Liver (tissue), 9 donors: ENCODE measurements around the gene FAM53C. TPM values are rescaled to one million over a fixed set of nuclear protein-coding genes. Genes with fewer than 3 reads are reported as not detected.
A peak's percentile ranks its signal among the peaks of the same experiment; 100 is the strongest.

Source experiments
- DNase-seq: peaks from one replicate; pipeline ENCODE4 v3.0.0-alpha.2; 2017; ENCODE audit warnings: low spot score
- H3K27ac ChIP-seq, 2 donors: one replicate each; pipeline ENCODE4 v1.7.0; 2013; ENCODE audit warnings: inconsistent platforms in 2 of 2, low read length in 2 of 2, control low read depth in 1 of 2, low read depth in 1 of 2, mild to moderate bottlenecking in 1 of 2
- H3K27me3 ChIP-seq, 4 donors: one replicate each; pipeline versions ENCODE4 v1.6.1 to v1.7.0; 2013; ENCODE audit warnings: low read length in 3 of 4, inconsistent platforms in 1 of 4, mild to moderate bottlenecking in 1 of 4, moderate library complexity in 1 of 4; ENCODE audit not compliant: control insufficient read depth in 4 of 4, insufficient read depth in 4 of 4
- H3K36me3 ChIP-seq, 4 donors: one replicate each; pipeline versions ENCODE4 v1.6.1 to v1.7.0; 2013; ENCODE audit warnings: low read length in 3 of 4, mild to moderate bottlenecking in 3 of 4, low read depth in 1 of 4, moderate library complexity in 1 of 4; ENCODE audit not compliant: control insufficient read depth in 4 of 4, insufficient read depth in 3 of 4
- H3K4me1 ChIP-seq, 4 donors: one replicate each; pipeline versions ENCODE4 v1.6.1 to v1.7.0; 2013; ENCODE audit warnings: low read length in 3 of 4, mild to moderate bottlenecking in 3 of 4, moderate library complexity in 1 of 4; ENCODE audit not compliant: control insufficient read depth in 4 of 4, insufficient read depth in 4 of 4
- H3K4me3 ChIP-seq, 3 donors: one replicate each; pipeline versions ENCODE4 v1.6.1 to v1.7.0; 2013; ENCODE audit warnings: low read length in 3 of 3, control low read depth in 1 of 3, low read depth in 1 of 3, mild to moderate bottlenecking in 1 of 3
- H3K9ac ChIP-seq, 2 donors: one replicate each; pipeline ENCODE4 v1.7.0; 2013; ENCODE audit warnings: low read length in 2 of 2, mild to moderate bottlenecking in 2 of 2, moderate library complexity in 2 of 2, control low read depth in 1 of 2, low read depth in 1 of 2
- H3K9me3 ChIP-seq, 4 donors: one replicate each; pipeline versions ENCODE4 v1.6.1 to v1.7.0; 2013; ENCODE audit warnings: low read length in 3 of 4; ENCODE audit not compliant: control insufficient read depth in 4 of 4
- ATF3 ChIP-seq: IDR thresholded peaks from 2 replicates; pipeline ENCODE4 v1.6.1; 2016; ENCODE audit warnings: antibody characterized with exemption
- CTCF ChIP-seq: fragments of 150-350 bp; IDR thresholded peaks from 2 replicates; pipeline ENCODE4 v1.5.1; 2017; ENCODE audit warnings: improper control_type of control experiment, low read depth, low read length; ENCODE audit not compliant: missing input control
- EGR1 ChIP-seq, 2 donors: IDR thresholded peaks; 2 replicates each; pipeline ENCODE4 v1.6.1; 2016 to 2018; ENCODE audit warnings: antibody characterized with exemption in 2 of 2, low read depth in 2 of 2
- FOXA1 ChIP-seq: IDR thresholded peaks from 2 replicates; pipeline ENCODE4 v1.6.1; 2016; ENCODE audit warnings: antibody characterized with exemption
- FOXA2 ChIP-seq: IDR thresholded peaks from 2 replicates; pipeline ENCODE4 v1.6.1; 2016; ENCODE audit warnings: antibody characterized with exemption
- GABPA ChIP-seq, 2 donors: IDR thresholded peaks in 1 of 2; conservative IDR thresholded peaks in 1 of 2; 2 replicates each; pipeline ENCODE4 v1.6.1; 2016; ENCODE audit warnings: antibody characterized with exemption in 2 of 2, mild to moderate bottlenecking in 1 of 2, moderate library complexity in 1 of 2
- HNF4A ChIP-seq, 2 donors: conservative IDR thresholded peaks; 2 replicates each; pipeline ENCODE4 v1.6.1; 2016; ENCODE audit warnings: antibody characterized with exemption in 2 of 2, mild to moderate bottlenecking in 2 of 2
- HNF4G ChIP-seq: IDR thresholded peaks from 2 replicates; pipeline ENCODE4 v1.6.1; 2016; ENCODE audit warnings: antibody characterized with exemption
- JUND ChIP-seq, 2 donors: IDR thresholded peaks; 2 replicates each; pipeline ENCODE4 v1.6.1; 2016; ENCODE audit warnings: antibody characterized with exemption in 2 of 2
- MAX ChIP-seq: IDR thresholded peaks from 2 replicates; pipeline ENCODE4 v1.6.1; 2016; ENCODE audit warnings: antibody characterized with exemption
- NR2F2 ChIP-seq: IDR thresholded peaks from 2 replicates; pipeline ENCODE4 v1.6.1; 2016; ENCODE audit warnings: antibody characterized with exemption
- RAD21 ChIP-seq, 2 donors: IDR thresholded peaks; 2 replicates each; pipeline ENCODE4 v1.6.1; 2016; ENCODE audit warnings: antibody characterized with exemption in 2 of 2, mild to moderate bottlenecking in 2 of 2
- REST ChIP-seq: IDR thresholded peaks from 2 replicates; pipeline ENCODE4 v1.6.1; 2016; ENCODE audit warnings: antibody characterized with exemption, mild to moderate bottlenecking
- RXRA ChIP-seq, 2 donors: IDR thresholded peaks; 2 replicates each; pipeline ENCODE4 v1.6.1; 2017 to 2018; ENCODE audit warnings: antibody characterized with exemption in 2 of 2, mild to moderate bottlenecking in 1 of 2
- SP1 ChIP-seq: IDR thresholded peaks from 2 replicates; pipeline ENCODE4 v1.6.1; 2018; ENCODE audit warnings: antibody characterized with exemption, mild to moderate bottlenecking
- TAF1 ChIP-seq: conservative IDR thresholded peaks from 2 replicates; pipeline ENCODE4 v1.6.1; 2016; ENCODE audit warnings: antibody characterized with exemption, mild to moderate bottlenecking
- YY1 ChIP-seq: IDR thresholded peaks from 2 replicates; pipeline ENCODE4 v1.6.1; 2016; ENCODE audit warnings: antibody characterized with exemption, mild to moderate bottlenecking
- WGBS: extraction: QIAGEN DNeasy Blood & Tissue Kit; methylation state at CpG from one replicate; pipeline ENCODE4 v1.1.7; 2013; 5-methylcytosine and 5-hydroxymethylcytosine counted together
- polyA plus RNA-seq, 2 donors: library from polyadenylated mRNA; stranded (reverse) in 1 of 2; unstranded in 1 of 2; fragments of 200-250 nt in 1 of 2; fragments of >200 nt in 1 of 2; fragmentation: Nextera tagmentation in 1 of 2; extraction: Ambion mirVana in 1 of 2; gene quantifications; one replicate each; pipeline versions ENCODE4 v1.2.1 to v1.2.3, GENCODE V29; 2013 to 2015
- total RNA-seq, 2 donors: library from RNA; depleted of rRNA; stranded (reverse); fragments of >200 nt; gene quantifications; one replicate each; pipeline ENCODE4 v1.2.3, GENCODE V29; 2014
- TF ChIP-seq, protein P1 (sequence below): IDR thresholded peaks from 2 replicates; pipeline ENCODE4 v1.6.1; 2016; ENCODE audit warnings: antibody characterized with exemption
- donor health status: healthy.
- donor health status: healthy.
- donor health status: healthy.
- donor health status: healthy.
- donor health status: healthy.

Gene FAM53C
- total and polyA plus RNA-seq, 4 donors: 4.2 to 16.9 (median 8.9) TPM

DNA sequence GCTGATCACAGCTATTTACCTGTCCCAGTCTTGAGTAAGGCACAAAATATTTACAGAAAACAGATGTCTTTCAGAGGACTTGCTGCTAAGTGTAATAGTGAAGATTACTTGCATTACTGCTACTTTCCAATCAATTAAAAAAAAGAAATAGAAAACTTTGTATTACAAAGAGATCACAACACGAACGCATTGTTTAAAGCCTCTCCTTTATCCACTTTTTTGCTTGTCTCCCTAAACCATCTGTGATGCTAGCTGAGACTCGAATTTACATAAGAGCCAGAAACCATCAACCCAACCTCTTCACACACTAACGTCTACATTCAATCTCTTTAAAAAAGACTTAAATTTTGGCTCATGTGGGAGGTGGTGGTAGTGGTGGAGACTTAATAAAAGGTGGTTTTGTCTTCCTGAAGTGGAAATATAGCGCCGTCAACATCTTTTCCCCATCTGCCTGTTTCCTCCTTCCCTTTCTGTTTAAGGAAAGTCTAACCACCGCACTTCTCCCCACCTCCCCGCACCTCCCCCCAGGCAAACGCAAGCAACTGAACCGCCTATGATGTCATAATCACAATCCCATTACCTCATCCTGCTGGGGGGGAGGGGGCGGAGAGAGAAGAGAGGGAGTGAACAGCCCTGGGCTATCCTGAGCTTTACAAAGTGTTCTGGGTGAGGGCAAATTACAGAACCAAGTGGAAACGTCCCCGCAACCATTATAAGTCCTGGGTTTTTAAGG is 948 bp upstream of the FAM53C start:
- H3K9ac ChIP-seq: peak overlapping the region; percentile 67 to 78
- TF ChIP-seq GABPA (IDR thresholded peaks at IDR 0.05 in 1 of 2, conservative IDR thresholded peaks at IDR 0.05 in 1 of 2) (no peak), JUND (IDR thresholded peaks at IDR 0.05) (peak; percentile 59 to 92)
- WGBS: 19% methylated on average over 13 of the region's 13 CpGs
- H3K4me3 ChIP-seq: peak overlapping the region; percentile 73 to 86 (median 74)
- peaks cover 1 to 16% (median 9%) of the 10 kb centered on the region in 4 donors for H3K4me1 ChIP-seq
- H3K27me3 ChIP-seq: no peaks in the 10 kb centered on the region
- no peaks in the 10 kb centered on the region for H3K9me3 ChIP-seq
- DNase-seq: no peak
- peaks cover 0 to 8% (median 5%) of the 10 kb centered on the region in 4 donors for H3K36me3 ChIP-seq
- H3K27ac ChIP-seq: peak overlapping the region; percentile 95 to 99

DNA sequence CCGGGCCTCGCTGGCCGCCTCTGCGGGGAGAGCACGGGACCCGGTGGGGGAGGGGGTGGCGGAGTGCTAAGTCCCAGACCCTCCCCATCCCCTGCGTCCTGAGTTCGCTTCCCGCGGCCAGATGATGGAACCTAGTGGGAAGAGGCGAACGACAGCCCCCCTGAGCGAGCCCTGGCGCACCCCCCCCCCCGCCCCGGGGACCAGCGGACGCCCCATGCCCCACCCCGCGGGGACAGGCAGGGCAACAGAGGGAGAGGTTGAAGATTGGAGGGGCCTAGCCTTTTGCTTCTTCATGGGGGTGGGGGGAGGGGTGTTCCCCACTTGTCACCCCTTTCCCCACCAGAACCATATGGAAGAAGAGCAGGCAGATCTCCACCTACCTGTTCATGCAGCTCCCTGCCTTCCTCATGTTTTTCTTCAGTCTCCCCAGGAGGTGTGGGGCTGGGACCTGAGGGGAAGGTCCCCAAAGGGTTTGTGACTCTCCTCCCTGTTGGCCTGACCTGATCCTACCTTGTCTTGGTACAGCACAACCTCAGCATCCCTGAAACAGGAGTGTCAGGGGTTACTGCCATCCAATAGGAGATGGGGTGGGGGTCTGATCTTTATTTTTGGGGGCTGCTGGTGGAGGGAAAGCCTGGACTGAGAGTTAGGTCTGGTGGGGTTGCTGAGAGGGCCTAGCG is 485 bp downstream of the FAM53C start:
- Histone ChIP-seq H3K9me3 (no peaks in the 10 kb centered on the region), H3K4me1 (peaks cover 1 to 13% (median 7%) of the 10 kb centered on the region in 4 donors), H3K27ac (peak overlapping the region; percentile 95 to 99), H3K9ac (peak overlapping the region; percentile 40 to 76), H3K36me3 (peaks cover 0 to 12% (median 6%) of the 10 kb centered on the region in 4 donors), H3K4me3 (peak overlapping the region; percentile 73 to 86 (median 81)), H3K27me3 (no peaks in the 10 kb centered on the region)
- no peak for DNase-seq
- no peak for TF ChIP-seq GABPA (IDR thresholded peaks at IDR 0.05 in 1 of 2, conservative IDR thresholded peaks at IDR 0.05 in 1 of 2)
- no peak for TF ChIP-seq TAF1
- no peak for TF ChIP-seq FOXA2
- no peak for TF ChIP-seq ATF3
- TF ChIP-seq RAD21 (IDR thresholded peaks at IDR 0.05): no peak
- TF ChIP-seq REST: no peak
- no peak for TF ChIP-seq HNF4G
- TF ChIP-seq EGR1 (IDR thresholded peaks at IDR 0.05; ENCODE audit: low read depth in 2 of 2): no peak
- no peak for TF ChIP-seq RXRA (IDR thresholded peaks at IDR 0.05)
- no peak for TF ChIP-seq NR2F2
- no peak for TF ChIP-seq SP1
- TF ChIP-seq CTCF: no peak
- no peak for TF ChIP-seq HNF4A (conservative IDR thresholded peaks at IDR 0.05)
- no peak for TF ChIP-seq MAX
- TF ChIP-seq YY1: no peak
- no peak for TF ChIP-seq FOXA1
- TF ChIP-seq, protein P1, sequence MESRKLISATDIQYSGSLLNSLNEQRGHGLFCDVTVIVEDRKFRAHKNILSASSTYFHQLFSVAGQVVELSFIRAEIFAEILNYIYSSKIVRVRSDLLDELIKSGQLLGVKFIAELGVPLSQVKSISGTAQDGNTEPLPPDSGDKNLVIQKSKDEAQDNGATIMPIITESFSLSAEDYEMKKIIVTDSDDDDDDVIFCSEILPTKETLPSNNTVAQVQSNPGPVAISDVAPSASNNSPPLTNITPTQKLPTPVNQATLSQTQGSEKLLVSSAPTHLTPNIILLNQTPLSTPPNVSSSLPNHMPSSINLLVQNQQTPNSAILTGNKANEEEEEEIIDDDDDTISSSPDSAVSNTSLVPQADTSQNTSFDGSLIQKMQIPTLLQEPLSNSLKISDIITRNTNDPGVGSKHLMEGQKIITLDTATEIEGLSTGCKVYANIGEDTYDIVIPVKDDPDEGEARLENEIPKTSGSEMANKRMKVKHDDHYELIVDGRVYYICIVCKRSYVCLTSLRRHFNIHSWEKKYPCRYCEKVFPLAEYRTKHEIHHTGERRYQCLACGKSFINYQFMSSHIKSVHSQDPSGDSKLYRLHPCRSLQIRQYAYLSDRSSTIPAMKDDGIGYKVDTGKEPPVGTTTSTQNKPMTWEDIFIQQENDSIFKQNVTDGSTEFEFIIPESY: no peak
- no peak for TF ChIP-seq JUND (IDR thresholded peaks at IDR 0.05)
- 3% methylated on average over 22 of the region's 22 CpGs for WGBS
